H1 (cell line): ENCODE data around the gene SORCS3. TPM values are rescaled to one million over a fixed set of nuclear protein-coding genes. Genes with fewer than 3 reads are reported as not detected.

Source experiments
- BACH1 ChIP-seq: IDR thresholded peaks from 2 replicates; pipeline ENCODE4 v1.6.1; 2012; ENCODE audit warnings: low read length, improper control_type of control experiment
- GABPA ChIP-seq: IDR thresholded peaks from 2 replicates; pipeline ENCODE4 v1.6.1; 2011; ENCODE audit warnings: mild to moderate bottlenecking, low read length, moderate library complexity, borderline replicate concordance; ENCODE audit not compliant: insufficient read depth
- SIRT6 ChIP-seq: IDR thresholded peaks from one replicate; pipeline ENCODE4 v1.7.1; 2012; ENCODE audit warnings: low read length, inconsistent platforms
- TEAD4 ChIP-seq: IDR thresholded peaks from 2 replicates; pipeline ENCODE4 v1.6.1; 2012; ENCODE audit warnings: low read depth, low read length, inconsistent platforms, mixed read lengths
- polyA plus RNA-seq, 7 experiments: library from polyadenylated mRNA; depleted of rRNA in 3 of 7; stranded (reverse) in 5 of 7; unstranded in 2 of 7; fragments of >200 nt in 5 of 7; fragments of 200-250 nt in 2 of 7; gene quantifications; 1 replicate in 5 of 7; 2 replicates in 1 of 7; 4 replicates in 1 of 7; pipeline versions ENCODE4 v1.2.1 to v1.2.3, GENCODE V29; 2011 to 2013; ENCODE audit warnings: missing spikeins in 2 of 7, mixed read lengths in 2 of 7
- total RNA-seq: library from RNA; stranded (reverse); fragmentation: NEBNext Ultra II Directional; extraction: Animal tissue kit (Norgen Biotek cat#: 25700); gene quantifications from 2 replicates; pipeline ENCODE4 v1.2.1, GENCODE V29; 2021
- TF ChIP-seq, protein P1 (sequence below): IDR thresholded peaks from 2 replicates; pipeline ENCODE4 v1.6.1; 2011; ENCODE audit warnings: low read depth, mild to moderate bottlenecking, low read length; ENCODE audit not compliant: insufficient read depth
- TF ChIP-seq, protein P2 (sequence below): fragments of 300-600 bp; sonication (generic); IDR thresholded peaks from 2 replicates; pipeline ENCODE4 v1.7.1; 2012; ENCODE audit warnings: low read length, moderate library complexity, mild to moderate bottlenecking, inconsistent platforms; ENCODE audit not compliant: insufficient replicate concordance

Gene SORCS3
- total and polyA plus RNA-seq, 2 of the 8 experiments (the other 6 are each of a cell fraction or from before 2014, with no cell fraction given) = 0.26 to 0.88 TPM

DNA sequence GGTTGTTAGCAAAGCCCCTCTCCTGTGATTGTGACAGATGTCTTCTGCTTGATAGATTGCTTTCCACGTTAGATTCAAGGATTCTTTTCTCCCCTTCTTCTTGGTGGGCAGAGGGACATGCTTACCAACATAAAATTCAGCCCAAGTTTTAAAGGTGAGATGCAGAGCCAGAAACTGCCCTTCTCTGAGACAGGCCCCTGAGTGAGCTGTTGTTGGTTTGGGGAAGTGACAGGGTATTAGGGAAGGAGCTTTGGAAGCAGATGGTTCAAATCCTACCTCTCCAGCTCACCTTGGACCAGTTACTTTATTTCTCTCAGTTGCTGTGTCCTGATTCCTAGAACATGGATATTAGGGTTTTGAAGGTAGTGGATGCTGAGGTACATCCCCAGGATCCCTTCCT, 53.0 kb downstream of the SORCS3 start (continued):
- TF ChIP-seq, protein P1, sequence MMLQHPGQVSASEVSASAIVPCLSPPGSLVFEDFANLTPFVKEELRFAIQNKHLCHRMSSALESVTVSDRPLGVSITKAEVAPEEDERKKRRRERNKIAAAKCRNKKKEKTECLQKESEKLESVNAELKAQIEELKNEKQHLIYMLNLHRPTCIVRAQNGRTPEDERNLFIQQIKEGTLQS = no peak
- TF ChIP-seq TEAD4 (no peak), SIRT6 (no peak), GABPA (no peak), BACH1 (no peak)
- TF ChIP-seq, protein P2, sequence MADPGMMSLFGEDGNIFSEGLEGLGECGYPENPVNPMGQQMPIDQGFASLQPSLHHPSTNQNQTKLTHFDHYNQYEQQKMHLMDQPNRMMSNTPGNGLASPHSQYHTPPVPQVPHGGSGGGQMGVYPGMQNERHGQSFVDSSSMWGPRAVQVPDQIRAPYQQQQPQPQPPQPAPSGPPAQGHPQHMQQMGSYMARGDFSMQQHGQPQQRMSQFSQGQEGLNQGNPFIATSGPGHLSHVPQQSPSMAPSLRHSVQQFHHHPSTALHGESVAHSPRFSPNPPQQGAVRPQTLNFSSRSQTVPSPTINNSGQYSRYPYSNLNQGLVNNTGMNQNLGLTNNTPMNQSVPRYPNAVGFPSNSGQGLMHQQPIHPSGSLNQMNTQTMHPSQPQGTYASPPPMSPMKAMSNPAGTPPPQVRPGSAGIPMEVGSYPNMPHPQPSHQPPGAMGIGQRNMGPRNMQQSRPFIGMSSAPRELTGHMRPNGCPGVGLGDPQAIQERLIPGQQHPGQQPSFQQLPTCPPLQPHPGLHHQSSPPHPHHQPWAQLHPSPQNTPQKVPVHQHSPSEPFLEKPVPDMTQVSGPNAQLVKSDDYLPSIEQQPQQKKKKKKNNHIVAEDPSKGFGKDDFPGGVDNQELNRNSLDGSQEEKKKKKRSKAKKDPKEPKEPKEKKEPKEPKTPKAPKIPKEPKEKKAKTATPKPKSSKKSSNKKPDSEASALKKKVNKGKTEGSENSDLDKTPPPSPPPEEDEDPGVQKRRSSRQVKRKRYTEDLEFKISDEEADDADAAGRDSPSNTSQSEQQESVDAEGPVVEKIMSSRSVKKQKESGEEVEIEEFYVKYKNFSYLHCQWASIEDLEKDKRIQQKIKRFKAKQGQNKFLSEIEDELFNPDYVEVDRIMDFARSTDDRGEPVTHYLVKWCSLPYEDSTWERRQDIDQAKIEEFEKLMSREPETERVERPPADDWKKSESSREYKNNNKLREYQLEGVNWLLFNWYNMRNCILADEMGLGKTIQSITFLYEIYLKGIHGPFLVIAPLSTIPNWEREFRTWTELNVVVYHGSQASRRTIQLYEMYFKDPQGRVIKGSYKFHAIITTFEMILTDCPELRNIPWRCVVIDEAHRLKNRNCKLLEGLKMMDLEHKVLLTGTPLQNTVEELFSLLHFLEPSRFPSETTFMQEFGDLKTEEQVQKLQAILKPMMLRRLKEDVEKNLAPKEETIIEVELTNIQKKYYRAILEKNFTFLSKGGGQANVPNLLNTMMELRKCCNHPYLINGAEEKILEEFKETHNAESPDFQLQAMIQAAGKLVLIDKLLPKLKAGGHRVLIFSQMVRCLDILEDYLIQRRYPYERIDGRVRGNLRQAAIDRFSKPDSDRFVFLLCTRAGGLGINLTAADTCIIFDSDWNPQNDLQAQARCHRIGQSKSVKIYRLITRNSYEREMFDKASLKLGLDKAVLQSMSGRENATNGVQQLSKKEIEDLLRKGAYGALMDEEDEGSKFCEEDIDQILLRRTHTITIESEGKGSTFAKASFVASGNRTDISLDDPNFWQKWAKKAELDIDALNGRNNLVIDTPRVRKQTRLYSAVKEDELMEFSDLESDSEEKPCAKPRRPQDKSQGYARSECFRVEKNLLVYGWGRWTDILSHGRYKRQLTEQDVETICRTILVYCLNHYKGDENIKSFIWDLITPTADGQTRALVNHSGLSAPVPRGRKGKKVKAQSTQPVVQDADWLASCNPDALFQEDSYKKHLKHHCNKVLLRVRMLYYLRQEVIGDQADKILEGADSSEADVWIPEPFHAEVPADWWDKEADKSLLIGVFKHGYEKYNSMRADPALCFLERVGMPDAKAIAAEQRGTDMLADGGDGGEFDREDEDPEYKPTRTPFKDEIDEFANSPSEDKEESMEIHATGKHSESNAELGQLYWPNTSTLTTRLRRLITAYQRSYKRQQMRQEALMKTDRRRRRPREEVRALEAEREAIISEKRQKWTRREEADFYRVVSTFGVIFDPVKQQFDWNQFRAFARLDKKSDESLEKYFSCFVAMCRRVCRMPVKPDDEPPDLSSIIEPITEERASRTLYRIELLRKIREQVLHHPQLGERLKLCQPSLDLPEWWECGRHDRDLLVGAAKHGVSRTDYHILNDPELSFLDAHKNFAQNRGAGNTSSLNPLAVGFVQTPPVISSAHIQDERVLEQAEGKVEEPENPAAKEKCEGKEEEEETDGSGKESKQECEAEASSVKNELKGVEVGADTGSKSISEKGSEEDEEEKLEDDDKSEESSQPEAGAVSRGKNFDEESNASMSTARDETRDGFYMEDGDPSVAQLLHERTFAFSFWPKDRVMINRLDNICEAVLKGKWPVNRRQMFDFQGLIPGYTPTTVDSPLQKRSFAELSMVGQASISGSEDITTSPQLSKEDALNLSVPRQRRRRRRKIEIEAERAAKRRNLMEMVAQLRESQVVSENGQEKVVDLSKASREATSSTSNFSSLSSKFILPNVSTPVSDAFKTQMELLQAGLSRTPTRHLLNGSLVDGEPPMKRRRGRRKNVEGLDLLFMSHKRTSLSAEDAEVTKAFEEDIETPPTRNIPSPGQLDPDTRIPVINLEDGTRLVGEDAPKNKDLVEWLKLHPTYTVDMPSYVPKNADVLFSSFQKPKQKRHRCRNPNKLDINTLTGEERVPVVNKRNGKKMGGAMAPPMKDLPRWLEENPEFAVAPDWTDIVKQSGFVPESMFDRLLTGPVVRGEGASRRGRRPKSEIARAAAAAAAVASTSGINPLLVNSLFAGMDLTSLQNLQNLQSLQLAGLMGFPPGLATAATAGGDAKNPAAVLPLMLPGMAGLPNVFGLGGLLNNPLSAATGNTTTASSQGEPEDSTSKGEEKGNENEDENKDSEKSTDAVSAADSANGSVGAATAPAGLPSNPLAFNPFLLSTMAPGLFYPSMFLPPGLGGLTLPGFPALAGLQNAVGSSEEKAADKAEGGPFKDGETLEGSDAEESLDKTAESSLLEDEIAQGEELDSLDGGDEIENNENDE = no peak
- TF ChIP-seq, all 59 proteins: peak for 0
